GM12872 (cell line): ENCODE data around the gene ITGB7.
A peak's percentile ranks its signal among the peaks of the same experiment; 100 is the strongest.

Experiments
- CTCF ChIP-seq: IDR thresholded peaks from 3 replicates; pipeline ENCODE4 v1.5.1; 2011; ENCODE audit warnings: low read depth, mild to moderate bottlenecking, low read length, moderate library complexity; ENCODE audit not compliant: insufficient read depth

ITGB7 gene

DNA sequence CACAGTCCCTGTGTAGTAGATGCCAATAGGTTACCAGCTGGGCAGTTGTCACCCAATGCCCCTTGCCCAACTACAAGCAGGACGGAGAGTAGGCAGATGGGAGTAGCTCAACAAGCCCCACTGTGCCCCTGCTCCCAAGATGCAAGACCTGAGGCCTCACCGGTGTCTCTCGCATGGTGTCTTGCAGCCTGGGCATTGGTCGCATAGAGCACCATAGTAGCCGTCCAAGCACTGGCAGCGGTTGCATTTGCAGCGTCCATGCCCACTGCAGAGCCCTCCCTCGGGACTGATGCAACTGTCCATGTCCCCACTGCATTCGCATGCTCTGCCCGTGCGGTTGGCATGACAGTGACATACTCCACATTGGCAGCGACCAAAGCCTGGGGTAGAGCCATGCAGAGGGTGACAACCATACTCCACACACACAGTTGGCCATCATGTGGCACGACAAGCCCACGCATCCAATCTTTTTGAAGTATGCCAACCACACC is 14.5 kb downstream of the ITGB7 start:
- no peak for TF ChIP-seq CTCF

GRCh38 chr12:53191885-53192530 is 15.0 kb downstream of the ITGB7 start:
- no peak for TF ChIP-seq CTCF

- TF ChIP-seq CTCF: no peak
These were observed 15.8 kb downstream of the ITGB7 start for GRCh38 chr12:53191096-53191884.

DNA sequence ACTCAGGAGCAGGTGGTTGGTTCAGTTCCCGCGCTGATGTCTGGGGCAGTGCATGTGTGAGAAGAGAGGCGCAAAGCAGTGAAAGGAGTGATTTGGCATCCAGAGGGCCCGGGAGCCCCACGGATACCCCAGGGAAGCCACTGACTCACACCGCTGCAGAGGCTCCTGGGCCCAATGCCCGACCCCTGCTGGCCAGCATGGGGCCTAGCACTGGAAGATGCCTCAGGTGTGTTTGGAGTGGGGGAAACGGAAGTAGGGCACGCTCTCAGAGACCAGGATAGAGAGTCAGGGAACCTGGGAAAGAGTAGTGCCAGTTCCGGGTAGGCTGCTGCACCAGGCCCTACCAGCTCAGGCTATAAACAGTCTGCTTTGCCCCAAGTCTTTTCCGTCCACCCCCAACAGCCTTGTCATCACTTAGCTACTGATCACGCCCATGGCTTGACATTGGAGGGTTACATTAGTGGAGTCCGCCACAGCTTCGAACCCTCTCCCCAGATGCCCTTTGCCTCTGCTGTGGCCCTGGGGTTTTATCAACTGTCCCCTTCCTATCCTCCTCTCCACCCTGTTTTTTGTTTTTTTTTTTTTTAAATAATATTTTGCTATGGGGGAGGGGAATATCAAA is 16.8 kb downstream of the ITGB7 start:
- peak; percentile 86 for TF ChIP-seq CTCF

- TF ChIP-seq CTCF: no peak
These were observed 19.7 kb downstream of the ITGB7 start for GRCh38 chr12:53187145-53187899.

DNA sequence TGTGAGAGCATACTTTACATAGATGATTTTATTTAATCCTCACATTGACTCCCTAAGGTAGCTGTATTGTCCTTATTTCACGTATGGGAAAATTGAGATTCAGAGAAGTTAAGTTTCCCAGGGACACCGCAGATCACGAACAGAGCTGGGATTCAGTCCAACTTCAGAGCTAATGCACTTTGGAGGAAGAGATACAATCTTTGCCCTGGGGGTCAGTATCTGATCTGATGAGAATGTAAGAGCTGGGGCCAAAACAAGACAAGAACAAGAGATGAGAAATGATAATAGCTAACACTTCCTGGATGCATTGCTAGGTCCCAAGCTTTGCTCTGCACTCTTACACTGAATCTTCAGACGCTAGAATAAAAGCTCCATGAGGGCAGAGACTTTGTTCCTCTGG is 20.3 kb downstream of the ITGB7 start:
- no peak for TF ChIP-seq CTCF
